NCI-H2196 (cell line): ENCODE results near the gene MGAT5.

Source experiments
- DNase-seq: peaks from one replicate; lab custom pipeline; 2025; ENCODE audit not compliant: unreplicated experiment; lab: John Stamatoyannopoulos, UW

The MGAT5 gene

GRCh38 chr2:134359367-134360081, 105.7 kb downstream of the MGAT5 start:
- DNase-seq, result peak; percentile 84

GRCh38 chr2:134360745-134361487, 107.0 kb downstream of the MGAT5 start:
- peak; percentile 11 for DNase-seq

- DNase-seq, result no peak
These were observed 107.8 kb downstream of the MGAT5 start for GRCh38 chr2:134361648-134362047.

DNA sequence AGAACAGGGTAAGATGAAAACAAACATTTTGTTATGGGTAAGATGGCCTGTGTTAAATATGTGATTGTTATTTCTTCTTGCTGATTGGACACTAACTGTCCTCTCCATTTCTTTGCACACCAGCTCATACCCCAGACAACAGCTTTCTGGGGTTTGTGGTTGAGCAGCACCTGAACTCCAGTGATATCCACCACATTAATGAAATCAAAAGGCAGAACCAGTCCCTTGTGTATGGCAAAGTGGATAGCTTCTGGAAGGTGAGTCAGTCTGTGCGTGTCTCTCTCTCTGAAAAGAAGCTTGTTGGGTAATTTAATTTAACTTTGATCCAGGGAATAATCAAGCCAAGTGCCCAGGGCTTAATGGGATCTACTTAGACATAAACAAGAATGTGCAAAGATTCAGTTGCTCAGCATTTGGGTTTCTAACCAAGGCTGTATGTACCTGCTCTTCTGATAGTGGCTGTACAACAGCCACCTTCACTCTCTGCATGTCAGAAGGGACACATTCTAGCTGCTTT, 108.3 kb downstream of the MGAT5 start:
- no peak for DNase-seq

DNA sequence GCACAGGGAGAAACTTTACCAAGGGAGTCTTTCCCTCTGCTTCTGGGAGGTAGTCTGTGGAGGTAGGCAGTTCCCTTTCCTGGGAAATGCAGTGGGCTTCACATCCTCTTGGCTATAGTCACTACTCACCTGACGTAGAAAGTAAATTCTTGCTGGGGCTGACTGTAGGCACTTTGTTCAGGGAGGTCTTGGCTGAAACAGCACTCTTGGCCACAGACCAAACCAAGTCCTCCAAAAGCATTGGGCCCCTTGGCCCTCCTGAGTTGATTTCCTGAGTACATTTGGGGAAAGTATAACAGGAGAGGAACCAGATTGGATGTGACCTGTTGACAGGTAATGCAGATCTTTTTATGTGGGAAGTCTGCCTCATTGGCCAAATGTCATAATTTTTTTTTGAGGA, 108.9 kb downstream of the MGAT5 start:
- DNase-seq, result no peak

DNA sequence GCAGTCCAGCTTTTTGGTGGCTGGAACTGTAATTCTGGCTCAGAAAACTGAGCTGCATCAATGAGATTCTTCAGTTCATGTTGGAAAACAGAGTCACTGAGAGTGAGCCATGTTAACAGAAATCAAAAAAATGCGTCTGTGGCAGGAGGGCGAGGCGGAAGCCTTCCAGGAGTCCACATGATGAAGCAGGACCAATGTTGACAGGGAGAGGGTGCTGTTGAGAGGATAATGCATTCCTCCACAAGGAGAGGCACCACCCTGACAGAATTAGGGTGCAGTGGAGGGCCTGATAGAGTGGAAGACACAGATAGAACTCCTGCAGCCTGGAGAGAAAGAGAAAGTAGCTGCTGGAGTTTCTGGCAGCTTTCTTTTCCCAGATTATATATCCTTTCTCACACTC, 111.5 kb downstream of the MGAT5 start:
- DNase-seq, result no peak

DNA sequence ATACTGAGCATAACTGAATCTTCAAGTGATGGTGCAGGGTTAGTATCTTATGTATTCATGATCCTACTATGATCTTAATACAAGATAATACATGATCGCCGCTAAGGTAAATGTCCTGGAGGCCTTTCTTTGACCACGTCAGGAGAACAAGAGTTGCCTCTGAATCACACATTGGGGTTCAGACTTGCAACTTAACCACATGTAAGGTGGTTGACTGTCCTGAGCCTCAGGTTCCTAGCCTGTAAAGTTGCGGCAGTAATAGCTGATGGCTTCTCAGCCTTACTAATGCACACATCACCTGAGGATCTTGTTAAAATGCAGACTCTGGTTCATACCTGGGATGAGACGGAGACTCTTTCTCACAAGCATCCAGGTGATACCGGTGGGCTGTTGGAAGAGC, 112.5 kb downstream of the MGAT5 start:
- no peak for DNase-seq

DNA sequence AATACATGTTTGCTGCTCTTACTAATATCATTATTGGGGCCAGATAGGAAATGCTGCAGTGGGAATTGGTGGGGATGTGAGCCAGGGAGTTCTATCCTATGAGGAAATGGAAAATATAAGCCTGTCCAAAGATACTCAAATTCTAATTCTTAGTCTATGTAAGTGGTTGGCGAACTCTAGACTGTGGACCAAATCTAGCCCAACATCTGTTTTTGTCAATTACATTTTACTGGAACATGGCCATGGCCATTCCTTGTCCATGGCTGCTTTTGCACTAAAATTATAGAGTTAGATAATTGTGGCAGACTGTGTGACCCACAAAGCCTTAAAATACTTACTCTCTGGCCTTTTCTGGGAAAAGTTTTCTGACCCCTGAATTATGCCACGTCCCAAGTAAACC, 113.3 kb downstream of the MGAT5 start:
- DNase-seq, result no peak

- peak; percentile 27 for DNase-seq
These were observed 114.3 kb downstream of the MGAT5 start for GRCh38 chr2:134368009-134368817.

GRCh38 chr2:134369220-134369902, 115.5 kb downstream of the MGAT5 start:
- DNase-seq, result no peak

DNA sequence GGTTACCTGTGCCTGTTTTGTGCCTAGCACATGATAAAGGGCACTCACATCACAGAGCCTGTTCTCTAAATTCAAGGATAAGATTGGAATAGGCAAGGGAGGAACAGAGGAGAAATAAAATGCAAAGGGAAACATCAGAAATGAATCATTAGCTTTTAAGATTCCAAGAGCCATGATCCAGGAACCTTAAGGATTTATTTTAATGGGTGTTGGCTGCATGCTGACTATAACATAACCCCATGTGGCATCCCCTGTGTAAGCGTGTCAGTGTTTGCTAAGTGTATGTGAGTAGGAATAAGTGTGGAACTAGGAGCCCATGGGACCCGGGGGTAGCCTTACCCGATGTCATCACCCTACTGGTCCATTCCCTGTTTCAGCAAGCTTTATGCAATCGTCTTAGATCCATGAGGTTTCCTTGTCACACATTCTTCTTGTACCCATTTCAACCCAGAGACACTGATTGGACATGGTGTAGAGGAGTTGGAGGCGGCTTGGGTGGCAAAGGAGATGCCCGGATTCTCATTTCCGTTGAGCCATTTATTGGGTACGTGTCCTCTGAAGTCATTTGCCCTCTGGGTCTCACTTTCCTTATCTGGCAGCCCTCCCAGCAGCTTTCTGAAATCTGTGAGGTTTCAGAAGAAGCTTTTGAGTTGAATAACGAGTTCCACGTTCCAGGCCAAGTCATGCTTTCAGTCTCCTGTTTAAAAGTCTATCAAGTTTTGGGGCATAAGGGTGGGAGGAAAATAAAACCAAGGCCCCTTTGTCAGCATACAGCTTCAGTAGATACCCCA, 117.0 kb downstream of the MGAT5 start:
- DNase-seq, result no peak

DNA sequence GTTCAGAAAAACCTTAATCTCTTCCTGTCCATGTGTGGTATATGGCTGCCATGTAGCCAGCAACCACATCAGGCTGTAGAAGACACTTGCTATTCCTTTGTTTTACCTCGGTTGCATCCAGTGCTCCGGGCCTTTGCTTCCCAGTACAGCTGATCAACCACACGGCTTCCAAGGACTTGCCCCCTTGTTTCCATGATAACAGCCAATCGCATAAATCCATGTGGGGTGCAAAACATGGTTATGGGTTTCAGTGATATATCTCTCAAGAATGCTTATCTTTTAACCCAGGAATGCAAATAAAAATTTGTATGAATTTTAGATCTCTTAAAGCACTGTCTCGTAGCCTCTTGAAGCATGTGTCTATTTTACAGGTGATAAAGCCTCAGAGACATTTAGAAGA, 118.3 kb downstream of the MGAT5 start:
- DNase-seq, result no peak

GRCh38 chr2:134372611-134373131, 118.8 kb downstream of the MGAT5 start:
- DNase-seq, result peak; percentile 22

GRCh38 chr2:134375935-134376334, 122.1 kb downstream of the MGAT5 start:
- no peak for DNase-seq

GRCh38 chr2:134377730-134378129, 123.9 kb downstream of the MGAT5 start:
- no peak for DNase-seq

- DNase-seq, result no peak
These were observed 125.4 kb downstream of the MGAT5 start for GRCh38 chr2:134379293-134379692.

GRCh38 chr2:134379722-134380121, 125.8 kb downstream of the MGAT5 start:
- DNase-seq, result no peak

DNA sequence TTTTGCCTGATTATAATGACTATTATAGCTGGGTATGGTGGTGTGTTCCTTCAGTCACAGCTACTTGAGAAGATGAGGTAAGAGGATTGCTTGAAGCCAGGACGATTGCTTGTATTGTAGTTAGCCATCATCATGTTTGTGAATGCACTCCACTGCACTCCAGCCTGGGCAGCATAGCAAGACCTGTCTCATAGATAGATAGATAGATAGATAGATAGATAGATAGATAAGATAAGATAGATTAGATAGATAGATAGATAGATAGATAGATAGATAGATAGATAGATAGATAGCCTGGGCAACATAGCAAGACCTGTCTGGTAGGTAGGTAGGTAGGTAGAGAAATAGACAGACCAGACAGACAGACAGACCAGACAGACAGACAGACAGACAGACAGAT, 127.3 kb downstream of the MGAT5 start:
- no peak for DNase-seq

GRCh38 chr2:134384131-134384530, 130.3 kb downstream of the MGAT5 start:
- DNase-seq, result no peak

DNA sequence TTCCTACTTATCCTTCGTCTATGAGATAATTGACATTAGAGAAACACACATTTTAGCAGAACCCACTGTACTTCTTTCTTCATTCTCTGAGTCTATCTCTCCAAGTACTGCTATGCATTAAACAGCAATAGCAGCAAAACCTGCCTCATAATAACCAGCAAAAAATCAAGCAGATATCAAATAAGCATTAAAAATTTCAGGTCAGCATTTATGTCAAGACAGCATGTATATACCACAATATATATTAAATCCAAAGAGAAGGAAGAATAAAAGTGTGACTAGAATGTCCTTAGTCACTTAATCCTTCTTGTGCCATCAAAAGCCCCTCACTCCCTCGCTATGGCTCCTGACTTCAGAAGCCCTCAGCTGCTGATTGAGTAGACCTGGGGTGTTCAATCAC, 131.3 kb downstream of the MGAT5 start:
- no peak for DNase-seq
